CD4-positive, alpha-beta T cell treated with Interferon alpha-2 for 1 hour (primary cell): ENCODE data around the gene ATG4B.

Experiments used
- DNase-seq, 2 donors: peaks; one replicate each; pipeline ENCODE4 v3.0.0-alpha.2; 2020 to 2022

The ATG4B gene

DNA sequence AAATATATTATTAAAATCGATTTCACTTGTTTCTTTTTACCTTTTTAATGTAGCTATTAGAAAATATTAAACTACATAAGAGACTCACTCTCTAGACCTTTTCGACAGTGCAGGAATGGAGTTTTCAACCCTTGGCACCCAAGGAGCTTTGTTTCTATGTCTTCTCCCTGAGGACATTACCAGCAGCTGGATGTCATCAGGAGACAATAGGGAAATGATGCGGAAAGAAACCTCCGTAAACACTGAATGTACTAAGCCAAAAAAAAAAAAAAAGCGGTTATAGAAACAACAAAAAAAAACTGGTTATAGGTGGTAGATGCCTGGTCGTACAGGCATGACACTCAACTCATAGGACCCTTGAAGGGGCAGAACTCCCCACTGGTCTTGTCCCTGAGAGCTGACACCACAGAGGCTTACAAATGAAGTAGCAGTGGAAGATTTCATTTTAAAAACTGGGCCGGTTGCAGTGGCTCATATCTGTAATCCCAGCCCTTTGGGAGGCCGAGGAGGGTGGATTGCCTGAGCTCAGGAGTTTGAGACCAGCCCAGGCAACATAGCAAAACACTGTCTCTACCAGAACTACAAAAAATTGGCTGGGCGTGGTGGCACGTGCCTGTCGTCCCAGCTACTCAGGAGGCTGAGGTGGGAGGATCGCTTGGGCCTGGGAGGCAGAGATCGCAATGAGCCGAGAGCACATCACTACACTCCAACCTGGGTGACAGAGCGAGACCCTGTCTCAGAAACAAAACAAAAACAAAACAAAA, 24.3 kb upstream of the ATG4B start:
- DNase-seq = no peak

DNA sequence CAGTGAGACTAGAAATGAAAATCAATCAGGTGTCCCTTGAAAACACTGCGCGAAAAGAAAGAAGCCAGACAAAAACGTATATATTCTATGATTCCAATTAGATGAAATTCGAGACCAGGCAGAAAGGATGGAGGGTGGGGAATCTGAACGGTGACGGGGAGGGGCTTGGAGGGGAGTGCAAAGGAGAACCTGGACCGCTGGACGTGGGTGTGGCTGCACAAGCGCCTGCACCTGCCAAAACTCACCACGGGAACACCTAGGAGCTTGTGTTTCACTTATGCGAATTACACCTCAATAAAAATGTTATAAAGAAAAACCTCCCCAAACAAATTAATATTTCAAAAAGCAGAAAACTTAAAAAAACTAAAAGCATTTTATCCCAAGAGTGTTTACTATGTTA, 22.5 kb upstream of the ATG4B start:
- no peak for DNase-seq

DNA sequence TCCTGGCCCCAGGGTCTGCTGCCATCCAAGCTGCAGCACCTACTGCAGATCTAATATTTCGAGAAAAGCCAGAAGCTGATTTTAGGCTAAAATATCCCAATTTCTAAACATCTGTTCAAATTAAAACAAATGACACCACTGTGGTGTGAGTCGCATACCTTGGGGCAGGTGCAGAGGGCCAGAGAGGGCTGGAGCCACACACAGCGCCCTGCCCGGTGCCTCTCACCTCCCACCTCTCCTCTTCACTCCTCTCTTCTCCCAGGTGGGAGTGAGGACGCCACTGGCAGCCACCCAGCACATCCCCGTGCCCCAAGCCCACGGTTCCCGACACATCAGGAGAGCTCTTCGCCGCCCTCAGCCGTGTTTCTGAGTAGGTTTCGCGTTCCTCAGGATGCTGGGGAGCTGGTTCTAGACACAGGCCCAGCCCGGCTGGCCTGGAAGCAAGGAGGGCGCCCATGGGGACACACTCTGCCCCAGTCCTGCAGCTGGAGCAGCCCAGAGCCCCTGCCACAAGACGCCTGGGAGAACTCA, 21.9 kb upstream of the ATG4B start:
- DNase-seq = no peak

DNA sequence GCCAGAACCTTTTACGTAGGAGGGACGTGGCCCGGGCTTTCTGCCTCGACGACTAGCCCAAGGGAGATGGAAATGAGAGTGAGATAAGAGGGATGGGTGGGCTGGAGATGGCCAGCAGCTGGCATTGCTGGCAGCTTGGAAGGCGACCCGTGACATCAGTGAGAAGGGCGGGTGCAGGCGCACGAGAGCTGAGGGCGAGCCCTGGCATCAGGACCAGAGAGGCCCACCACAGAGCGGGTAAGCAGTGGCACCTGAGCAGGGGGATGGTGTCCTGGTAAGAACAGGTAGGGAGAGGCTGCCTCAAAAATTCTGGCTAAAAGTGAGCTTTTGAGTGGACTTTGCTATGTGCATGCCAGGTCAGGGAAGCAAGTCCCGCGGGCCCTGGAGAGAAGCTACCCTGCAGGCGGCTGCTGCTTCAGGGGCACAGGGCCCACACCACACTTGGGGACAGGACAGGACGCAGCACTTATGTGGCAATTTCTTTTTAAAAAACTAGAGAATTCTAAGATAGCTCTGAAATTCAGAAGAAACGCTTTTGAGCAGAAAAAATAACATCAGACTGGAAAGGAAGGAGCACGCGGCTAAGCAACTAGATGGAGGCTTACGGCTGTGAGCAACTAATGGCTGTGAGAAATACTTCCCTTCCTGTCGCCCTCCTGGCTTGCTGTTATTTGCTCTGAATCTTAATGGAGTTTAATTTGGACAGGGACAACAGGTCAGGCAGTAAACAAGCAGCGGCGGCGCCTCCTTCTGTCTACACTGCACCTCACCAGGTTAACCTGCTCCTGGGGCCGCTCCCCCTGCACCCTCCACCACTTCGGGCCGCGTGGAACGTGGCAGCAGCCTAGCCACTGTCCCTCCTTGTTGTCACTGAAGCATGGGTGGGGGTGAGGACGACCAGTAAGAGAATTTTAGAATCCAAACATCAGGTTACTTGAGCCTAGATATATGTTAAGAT, 21.0 kb upstream of the ATG4B start:
- DNase-seq = no peak

DNA sequence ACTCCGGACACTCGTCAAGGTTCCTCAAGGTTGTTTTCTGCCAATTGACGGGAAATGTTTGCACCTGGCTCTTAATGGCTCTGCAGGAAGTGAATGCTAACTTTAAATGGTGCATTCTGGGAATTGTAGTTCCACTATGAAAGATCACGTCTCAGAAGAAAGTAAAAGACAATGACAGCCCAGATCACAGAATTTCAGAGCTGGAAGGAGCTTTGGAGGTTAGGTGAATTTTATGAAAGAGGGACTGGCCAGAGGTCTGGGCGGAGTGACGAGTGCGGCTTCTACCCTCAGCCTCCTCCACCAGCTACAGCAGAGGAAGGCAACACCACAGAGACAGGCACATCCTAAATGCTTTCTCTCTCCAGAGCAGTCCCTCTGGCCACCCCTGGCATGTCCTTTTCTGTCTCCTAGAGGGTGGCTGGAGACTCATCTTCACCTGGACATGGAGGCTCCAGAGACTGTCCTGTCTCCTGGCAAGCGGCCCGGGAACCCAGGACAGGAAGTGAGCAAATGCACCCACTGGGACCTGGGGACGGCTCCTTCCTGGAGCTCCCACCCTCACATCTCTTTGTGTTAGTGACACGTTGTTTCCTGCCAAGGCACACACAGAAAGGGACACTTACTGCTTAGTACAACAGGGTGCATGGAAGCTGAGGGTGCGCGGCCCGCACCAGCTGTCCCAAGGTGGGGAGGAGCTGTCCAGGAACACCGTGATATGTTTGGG, 19.9 kb upstream of the ATG4B start:
- peak; percentile 48 to 77 for DNase-seq

DNA sequence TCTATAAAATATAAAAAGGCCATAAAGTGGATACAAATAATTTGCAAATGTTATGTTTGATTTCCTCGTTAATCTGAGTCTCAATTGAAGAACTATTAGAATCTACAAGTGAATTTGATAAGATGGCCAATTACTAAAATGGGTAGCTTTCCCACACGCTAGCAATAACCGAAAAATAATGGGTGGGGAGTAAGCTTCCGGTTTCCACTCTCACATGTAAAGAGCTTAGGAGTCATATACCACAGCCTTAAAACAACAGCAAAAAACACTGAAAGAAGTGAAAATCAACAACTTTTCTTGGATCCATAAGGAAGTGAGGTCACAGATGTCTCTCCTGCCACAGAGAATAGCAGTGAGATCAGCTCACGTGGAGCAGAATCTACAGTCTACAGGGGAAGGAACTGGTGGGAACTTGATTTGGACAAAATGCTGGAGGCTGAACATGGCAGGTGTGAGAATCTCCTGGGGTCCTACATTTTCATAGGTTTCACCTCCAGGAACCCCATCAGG, 19.1 kb upstream of the ATG4B start:
- peak in 1 of 2 donors; percentile 5 for DNase-seq

DNA sequence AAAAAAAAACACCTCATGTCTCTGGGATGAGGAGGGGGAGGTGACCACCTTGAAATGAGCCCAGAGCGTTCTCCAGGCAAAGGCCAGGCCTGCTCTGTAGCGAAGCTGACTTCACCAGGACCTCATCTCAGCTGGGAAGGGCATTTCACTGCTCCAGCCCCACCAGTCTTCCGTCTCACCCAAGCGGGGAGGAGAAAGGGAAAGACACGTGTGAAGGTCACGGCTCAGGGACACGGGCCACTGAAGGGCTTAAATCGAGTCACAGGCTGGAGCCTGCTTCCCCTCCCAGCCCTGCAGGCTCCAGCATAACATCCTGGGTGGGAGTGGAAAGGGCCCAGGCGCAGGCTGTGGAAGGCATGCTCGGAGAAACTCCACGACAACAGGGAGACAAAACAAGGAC, 18.7 kb upstream of the ATG4B start:
- DNase-seq = no peak

DNA sequence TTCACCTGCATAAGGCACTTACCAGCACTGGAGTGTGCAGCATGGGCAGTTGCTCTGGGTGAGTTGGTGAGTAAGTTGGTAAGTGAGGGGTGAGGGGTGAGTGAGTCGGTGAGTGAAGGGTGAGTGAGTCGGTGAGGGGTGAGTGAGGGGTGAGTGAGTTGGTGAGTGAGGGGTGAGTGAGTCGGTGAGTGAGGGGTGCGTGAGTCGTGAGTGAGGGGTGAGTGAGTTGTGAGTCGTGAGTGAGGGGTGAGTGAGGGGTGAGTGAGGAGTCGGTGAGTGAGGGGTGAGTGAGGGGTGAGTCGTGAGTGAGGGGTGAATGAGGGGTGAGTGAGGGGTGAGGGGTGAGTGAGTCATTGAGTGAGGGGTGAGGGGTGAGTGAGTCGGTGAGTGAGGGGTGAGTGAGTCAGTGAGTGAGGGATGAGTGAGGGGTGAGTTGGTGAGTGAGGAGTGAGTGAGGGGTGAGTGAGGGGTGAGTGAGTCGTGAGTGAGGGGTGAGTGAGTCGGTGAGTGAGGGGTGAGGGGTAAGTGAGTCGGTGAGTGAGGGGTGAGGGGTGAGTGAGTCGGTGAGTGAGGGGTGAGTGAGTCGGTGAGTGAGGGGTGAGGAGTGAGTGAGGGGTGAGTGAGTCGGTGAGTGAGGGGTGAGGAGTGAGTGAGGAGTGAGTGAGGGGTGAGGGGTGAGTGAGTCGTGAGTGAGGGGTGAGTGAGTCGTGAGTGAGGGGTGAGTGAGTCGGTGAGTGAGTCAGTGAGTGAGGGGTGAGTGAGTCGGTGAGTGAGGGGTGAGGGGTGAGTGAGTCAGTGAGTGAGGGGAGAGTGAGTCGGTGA, 17.7 kb upstream of the ATG4B start:
- DNase-seq = no peak

DNA sequence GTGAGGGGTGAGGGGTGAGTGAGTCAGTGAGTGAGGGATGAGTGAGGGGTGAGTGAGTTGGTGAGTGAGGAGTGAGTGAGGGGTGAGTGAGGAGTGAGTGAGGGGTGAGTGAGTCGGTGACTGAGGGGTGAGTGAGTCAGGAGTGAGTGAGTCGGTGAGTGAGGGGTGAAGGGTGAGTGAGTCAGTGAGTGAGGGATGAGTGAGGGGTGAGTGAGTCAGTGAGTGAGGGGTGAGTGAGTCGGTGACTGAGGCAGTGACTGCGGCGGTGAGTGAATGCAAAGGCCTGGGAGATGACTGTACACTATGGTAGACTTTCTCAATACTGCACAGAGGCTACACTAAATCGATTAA, 17.1 kb upstream of the ATG4B start:
- DNase-seq = no peak

DNA sequence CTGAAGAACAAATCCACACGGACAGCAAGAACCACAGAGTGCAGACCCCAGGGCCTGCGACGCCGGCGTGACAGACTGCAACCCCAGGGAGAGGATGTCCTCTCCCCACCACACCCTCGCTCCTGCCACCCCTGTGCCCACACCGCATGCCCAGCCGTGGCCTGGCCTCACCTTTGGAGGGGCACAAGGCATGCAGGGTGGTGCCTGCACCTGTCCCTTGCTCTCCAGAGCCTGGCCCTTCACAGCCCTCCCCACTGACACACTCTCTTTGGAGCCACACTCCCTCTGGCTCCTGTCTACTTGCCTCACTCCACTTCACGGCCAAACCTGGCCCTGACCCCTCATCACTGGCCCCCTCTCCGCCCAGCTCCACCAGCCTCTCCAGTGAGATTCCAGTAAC, 9.8 kb upstream of the ATG4B start:
- no peak for DNase-seq

DNA sequence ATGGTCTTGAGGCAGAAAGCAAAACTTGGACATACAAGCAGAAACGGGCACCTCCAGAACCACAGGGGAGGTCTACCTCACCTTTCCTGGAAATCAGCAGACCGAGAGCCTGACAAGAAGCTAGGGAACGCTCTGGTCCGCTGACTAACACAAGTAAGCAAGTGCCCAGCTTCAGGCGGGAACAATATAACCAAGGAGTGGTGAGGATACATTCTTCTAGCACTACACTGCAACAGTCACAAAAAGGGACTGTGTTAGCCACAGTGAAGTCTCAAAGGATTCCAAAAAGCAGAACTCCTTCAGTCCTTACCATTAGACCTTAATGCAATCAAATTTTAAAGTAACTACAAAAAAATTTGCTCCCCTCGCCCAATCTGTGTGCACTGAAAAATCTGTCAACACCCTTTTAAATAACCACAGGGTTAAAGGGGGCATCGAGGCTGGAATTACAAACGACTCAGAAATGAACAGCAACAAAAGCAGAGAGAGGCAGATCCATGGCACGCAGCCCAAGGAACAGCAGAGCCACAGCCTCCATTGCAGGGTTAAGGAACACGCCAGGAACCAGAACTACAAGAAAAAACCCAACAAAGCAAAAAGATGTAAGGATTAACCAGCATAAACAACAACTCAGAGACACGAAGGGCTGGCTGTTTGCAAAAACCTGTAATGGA, 7.6 kb upstream of the ATG4B start:
- DNase-seq = no peak

DNA sequence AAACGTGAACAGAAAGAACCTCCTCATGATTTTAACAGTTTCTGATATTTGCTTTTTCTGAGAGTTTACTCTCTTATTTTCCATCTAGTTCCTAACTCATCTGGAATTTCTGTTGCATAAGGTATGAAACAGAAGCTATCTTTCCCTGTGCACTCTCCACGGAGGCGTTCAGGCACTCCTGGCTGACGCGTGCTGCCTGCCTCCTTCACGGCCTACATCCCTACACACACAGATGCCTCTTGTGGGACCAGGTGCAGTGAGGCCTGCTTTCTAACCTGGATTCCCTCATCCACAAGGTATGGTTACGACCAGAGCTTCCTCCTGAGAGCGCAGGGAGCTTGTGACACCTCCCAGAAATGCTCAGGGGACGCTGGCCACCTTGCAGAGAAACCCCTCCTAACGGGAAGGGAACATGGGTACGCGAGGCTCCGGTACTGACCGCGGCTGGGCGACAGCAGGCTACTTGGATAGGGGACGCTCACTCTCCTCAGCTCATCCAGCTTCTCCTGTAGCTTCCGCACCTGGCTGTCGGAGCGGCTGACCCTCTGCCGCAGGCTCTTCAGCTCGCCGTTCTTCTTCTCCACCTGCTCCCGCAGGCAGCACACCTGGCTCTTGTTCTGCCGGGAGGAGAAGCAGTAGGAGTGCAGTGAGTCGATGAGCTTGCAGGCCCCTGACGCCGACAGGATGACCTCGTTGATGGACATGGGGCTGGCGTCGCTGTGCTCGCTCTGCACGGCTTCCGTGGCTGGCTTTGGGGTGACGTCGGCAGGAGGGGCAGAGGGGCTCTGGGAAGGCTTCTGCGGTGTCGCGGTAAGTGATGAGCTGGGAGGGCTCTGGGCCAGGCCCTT, 4.8 kb upstream of the ATG4B start:
- DNase-seq = no peak

DNA sequence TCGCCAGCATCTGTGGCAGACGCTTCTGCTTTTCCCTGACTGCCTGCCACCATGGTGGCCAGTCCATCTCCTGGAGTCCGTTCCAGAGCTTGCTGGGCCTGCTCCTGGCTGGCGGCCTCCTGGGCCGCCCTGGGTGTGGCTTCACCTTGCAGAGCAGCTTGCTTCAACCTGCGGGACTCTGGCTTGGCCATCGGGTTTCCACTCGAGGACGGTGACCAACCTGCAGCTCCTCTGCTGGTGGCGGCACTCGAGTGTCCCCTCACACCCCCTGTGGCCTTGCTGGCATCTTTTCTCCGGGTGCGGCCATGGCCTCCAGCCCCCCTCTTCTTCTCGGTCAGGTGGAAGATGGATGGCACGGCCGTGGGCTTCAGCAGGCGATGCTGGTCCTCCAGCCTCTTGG, 3.9 kb upstream of the ATG4B start:
- DNase-seq = no peak

DNA sequence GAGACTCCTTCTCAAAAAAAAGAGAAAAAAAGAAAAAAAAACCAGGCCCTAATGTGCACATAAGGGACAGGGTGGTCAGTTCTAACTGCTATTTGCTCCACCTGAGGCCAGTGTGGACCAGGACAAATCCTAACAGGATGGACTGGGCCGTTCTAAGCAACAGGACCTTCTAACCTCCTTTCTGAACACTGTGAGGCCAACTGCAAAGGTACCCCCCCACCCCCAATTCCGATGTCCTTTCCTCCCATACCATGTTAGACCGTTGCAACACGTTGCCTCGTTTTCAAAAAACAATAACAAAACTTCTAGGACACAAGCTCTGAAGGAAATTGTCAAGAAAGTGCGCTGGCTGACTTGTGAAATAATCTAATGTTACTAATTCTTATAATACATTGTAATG, 1.7 kb upstream of the ATG4B start:
- no peak for DNase-seq

DNA sequence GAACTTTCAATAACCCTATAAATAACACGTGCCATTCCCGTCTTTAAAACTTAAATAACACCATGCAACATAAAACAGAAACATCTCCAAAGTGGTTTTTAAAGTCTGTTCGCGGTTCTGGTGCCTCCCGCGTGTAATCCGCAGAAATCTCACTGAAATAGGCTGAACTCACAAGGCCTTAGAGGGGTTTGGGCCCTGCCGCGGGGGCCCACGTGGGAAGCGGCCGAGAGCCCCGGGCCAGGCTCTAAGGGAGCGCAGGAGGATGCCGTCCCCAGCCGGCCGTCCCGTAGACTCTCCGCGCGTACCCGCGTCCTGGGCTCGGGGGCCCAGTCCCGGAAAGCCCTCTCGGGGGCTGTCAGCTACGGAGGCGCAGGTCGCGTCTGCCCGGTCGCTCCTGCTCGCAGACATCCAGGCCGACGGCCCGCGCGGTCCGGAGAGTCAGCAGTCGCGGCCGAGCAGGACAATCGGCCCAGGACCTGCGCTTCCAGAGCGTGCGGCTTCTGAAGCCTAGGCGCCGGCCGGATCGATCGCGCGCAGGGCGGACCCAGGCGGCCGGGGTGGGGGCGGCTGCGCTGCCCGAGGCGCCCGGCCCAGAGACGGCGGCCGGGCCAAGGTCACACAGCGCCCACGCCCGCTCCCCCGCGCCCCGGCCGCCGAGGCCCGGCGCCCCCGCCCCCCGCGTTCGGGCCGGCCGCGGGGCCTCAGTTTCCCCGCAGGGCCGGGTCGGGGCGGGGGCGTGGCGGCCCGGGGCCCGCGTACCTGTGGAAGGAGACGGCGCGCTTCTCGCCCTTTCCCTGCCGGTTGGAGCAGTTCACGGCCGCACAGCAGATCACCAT, 1.1 kb upstream of the ATG4B start:
- peak in 1 of 2 donors; percentile 30 for DNase-seq

DNA sequence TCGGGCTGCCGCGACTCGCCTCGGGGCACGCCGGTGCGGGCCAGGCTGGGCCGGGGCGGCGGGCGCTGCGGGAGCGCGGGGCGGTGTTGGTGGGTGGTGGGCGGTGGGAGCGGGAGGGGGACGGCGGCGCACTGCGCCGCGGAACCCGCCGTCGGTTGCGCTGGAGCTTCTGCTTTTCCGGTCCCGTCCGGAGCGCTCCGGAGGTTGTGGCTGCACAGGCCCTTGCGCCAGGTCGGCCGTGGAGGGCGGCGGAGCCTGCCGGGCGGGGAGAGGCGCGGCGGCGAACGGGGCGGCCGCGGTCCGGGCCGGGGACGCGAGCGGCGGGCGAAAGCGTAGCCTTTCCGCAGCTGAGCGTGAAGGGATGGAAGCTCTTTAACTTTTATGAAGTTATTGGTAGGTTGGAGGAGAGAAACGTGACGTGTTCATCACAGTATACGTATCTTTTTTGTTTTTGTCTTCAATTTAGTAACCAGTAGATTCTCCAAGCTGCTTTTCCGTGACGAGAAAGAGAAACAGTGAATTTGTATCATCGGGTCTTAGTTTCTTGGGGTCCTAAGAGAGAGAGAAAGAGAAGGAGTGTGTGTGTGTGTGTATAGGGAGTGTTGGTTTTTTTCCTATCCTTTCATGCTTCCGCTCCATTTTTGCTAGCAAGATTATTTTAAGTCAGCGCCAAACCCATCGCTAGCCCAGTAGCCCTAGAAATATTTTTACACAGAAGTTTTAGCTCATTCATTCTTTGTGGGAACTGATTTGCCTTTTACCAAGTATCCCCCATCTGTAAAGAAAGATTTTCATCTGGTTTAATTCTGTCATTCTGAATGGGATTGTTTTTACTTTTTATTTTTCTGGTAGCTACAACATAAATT, 535 bp downstream of the ATG4B start:
- peak in 1 of 2 donors; percentile 28 for DNase-seq

DNA sequence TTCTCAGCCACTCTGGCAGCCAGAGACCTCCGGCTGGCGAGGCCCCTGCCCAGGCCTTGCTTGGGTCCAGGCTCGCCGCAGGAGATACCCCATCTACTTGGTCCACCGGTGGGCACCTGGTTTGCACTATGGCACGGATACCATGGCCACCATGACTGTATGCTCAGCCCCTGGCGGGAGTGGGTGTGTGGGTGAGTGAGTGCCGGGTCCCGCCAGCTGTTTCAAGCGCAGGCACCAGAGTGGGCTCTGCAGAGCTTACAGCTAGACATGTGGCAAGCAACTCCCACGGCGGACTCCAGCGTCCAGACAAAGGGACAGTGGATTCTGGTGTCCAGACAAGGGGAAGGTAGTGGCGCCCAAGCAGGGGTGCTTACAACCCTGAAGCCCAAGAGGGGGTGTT, 1.4 kb downstream of the ATG4B start:
- no peak for DNase-seq

DNA sequence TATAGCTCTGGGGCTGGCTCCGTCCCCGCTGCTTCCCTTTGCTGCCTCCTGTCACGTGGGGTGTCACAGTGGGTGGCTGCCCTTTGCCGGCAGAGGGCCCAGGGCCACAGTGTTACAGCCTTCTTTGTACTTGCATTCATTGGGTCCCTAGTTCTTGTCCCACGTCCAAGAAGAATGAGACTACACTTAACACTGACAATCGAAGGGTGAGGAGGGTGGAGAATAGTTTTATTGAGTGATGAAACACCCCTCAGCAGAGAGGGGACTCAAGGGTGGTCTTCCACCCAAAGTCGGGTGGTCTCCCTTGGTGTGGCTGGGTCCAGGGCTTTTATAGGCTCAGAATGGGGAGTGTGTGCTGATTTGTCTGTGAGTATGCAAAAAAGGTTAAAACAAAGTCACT, 1.9 kb downstream of the ATG4B start:
- no peak for DNase-seq
